Raji (cell line): ENCODE results near the gene SETBP1.

Experiments used
- POLR2A ChIP-seq: IDR thresholded peaks from 2 replicates; pipeline ENCODE4 v1.6.1; 2011; ENCODE audit warnings: low read depth, low read length, control low read depth; ENCODE audit not compliant: insufficient read depth

SETBP1 gene

GRCh38 chr18:44730803-44731529, 50.3 kb downstream of the SETBP1 start:
- no peak for TF ChIP-seq POLR2A

DNA sequence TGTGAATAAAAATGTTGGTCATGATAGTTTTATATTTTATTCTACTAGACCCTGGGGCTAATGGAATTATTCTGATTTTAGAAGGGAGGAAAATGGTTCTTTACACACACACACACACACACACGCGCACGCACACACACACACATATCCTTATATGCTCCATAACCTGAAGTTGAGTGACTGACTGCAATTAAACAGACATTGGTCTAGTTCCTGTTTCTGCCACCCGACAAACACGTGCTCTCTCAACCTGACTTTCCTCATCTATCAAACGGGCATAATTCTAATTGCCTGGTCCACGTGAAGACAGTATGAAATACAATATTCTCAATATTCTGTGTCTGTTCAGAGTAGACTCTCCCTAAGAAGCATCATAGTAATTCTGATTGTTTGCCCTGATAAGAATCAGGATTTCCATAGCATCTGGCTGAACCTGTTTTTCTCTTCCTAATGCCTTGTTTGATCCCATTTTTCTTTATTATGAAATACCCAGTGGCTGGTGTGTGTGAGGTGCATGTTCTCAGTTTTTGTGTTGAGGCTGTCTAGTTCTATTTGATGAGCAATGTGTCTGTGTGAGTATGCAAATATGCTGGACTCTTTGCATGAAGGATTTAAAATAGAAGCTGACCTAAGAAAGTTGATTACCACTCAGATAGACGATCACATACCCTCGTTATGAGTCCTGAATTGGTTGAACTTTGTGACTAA, 51.0 kb downstream of the SETBP1 start:
- TF ChIP-seq POLR2A, result no peak

GRCh38 chr18:44732238-44732563, 51.5 kb downstream of the SETBP1 start:
- no peak for TF ChIP-seq POLR2A

DNA sequence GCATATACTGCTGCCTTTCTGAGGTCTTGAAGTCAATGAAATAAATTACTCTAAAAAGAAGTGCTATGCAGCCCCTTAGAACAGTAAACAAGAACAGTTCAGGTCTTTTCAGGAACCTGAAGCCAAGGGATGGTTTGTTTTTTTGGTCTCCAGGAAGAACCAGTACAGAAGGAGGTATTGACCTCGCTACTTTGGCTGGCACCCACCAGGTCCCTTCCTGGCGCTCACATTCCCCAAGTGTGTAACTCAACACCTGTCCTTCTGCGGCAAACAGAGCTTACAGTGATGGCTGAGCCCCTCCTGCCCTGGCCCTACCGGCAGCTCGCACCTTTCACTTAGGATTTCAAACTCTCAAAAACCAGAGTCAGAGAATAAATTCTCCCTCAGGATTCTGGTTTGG, 51.9 kb downstream of the SETBP1 start:
- no peak for TF ChIP-seq POLR2A

DNA sequence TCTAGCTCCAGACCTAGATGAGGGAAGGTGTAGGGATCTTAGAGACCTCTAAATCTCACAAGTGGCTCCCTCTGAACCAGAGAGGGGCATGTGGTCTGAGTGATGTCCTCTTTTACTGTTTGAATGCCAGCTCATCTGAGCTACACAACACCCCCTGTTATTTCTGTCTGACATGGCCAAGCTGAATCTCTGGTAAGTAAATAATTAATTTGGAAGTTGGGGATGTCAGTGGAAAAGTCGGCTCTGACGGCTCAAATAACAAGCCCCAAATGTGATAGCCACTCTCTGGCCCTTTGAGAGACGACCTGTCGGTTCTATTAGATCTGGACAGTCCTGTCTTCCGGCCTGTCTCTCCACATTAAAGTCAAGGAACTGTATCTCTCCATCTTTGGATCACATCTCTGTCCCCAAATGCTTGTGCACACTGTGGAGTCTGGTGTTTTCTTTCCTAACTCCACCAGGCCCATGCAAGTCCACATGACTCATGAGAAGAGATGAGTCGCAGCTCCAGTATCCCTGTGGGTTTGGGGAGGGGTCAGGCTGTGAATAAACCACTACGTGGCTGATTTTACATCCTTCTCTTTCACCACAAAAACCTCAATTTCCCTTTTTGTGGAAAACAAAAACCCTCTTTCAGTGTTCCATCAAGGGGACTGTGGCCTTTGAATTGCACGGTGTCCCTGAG, 52.5 kb downstream of the SETBP1 start:
- no peak for TF ChIP-seq POLR2A

- no peak for TF ChIP-seq POLR2A
These were observed 53.2 kb downstream of the SETBP1 start for GRCh38 chr18:44733754-44734465.

GRCh38 chr18:44735096-44735495, 54.4 kb downstream of the SETBP1 start:
- no peak for TF ChIP-seq POLR2A

GRCh38 chr18:44736664-44737380, 56.1 kb downstream of the SETBP1 start:
- TF ChIP-seq POLR2A, result no peak

DNA sequence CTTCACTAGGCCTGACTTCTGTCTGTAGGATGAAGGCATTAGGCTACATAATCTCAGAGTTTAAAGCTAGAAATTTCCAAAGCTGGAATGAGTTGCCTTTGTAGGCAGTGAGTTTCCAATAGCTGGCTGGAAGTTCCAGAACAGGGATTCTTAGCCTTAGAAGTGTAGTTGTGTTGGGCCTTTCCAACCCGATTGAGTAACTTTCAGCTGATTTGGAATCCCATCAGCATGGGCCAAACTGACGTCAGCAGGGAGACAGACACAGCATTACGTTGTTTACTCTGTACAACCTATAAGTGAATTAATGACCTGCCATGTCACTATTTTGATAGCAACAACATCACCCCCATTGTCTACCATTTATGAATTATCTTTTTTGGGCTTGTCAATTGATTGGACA, 56.9 kb downstream of the SETBP1 start:
- TF ChIP-seq POLR2A, result no peak

DNA sequence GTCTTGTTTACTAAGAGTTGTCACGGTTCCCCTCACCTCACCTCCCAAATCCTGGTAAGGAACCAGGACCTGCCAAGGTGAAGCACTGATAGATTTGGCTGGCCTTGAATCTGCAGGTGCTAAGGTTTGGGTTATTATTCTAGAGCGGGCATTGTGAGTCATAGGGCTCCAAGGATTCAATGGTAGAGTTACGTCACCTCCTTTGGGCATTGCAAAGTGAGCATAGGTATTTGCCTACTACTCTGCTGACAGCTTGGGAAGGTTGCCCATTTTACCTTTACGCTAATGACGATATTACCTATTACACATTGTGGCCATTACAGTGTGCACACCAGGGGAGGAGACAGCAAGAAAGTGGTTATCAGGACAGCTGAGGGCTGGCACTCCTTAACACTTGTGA, 59.3 kb downstream of the SETBP1 start:
- TF ChIP-seq POLR2A, result no peak

DNA sequence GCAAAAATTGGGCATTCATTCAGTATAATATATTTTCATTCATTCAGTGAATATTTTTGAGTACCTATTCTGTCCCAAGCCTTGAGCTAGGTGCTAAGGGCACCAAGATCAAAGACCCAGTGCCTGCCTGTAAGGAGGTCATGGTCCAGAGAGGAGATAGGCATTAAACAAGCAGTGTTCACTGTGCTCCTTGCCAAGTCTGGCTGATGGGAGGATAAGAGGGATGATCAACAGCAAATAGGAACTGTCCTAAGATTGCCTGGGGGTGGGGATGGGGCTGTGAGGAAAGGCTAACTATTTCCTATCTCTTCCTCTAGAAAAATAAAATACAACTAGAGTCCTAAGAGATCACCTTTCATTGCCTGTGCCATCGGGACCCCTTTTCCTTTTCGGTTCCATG, 60.4 kb downstream of the SETBP1 start:
- TF ChIP-seq POLR2A, result no peak

DNA sequence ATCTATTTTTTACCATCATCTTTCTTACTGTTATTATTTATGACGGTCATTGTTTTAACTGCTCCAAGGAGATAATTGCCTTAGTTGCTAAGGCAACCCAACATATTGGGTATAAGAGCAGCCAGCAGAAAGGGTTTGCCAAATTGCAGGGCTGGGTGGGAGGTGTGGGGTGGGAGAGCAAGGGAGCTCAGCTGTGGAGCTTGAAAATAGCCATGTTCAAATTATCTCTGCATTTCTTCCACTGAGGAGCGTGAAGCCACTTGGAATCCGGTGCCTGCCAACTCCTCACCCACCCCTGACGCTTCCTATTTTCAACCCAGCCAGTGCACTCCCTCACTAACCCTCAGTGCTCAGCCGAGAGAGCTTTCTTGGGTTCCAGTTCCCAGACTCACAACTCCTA, 60.8 kb downstream of the SETBP1 start:
- no peak for TF ChIP-seq POLR2A

- no peak for TF ChIP-seq POLR2A
These were observed 61.4 kb downstream of the SETBP1 start for GRCh38 chr18:44742126-44742525.

DNA sequence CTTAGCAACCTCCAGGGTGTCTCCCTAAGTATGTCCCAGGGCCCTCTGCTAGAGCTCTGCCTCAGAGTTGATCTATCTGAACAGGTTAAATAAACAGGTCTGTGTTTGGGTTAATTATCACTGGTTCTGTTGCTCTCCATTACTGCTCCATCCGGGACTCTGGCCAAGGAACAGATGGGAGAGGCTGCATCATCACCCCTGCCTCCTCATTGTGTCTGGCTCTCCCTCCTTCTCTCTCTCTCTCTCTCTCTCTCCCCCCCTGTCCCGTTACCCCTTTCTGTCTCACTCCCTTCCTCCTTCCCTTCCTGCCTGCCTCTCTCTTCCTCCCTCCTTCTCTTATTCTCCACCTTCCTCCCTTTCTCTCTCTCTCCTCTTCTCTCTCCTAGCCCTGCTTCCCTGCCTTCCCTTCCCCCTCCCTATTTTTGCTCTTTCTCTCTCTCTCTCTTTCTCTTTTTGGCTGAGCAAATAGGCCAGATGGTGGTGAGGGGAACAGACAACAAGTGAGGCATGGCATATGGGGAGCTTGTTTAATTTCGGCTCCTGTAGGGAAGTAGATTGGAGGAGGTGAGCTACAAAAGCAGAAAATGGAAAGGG, 62.1 kb downstream of the SETBP1 start:
- TF ChIP-seq POLR2A, result no peak

GRCh38 chr18:44743631-44744030, 62.9 kb downstream of the SETBP1 start:
- no peak for TF ChIP-seq POLR2A
